Adrenal gland (tissue), 12 donors: ENCODE measurements around the gene PTPN18. TPM values are rescaled to one million over a fixed set of nuclear protein-coding genes. Genes with fewer than 3 reads are reported as not detected.

Experiments
- DNase-seq, 7 donors: peaks; one replicate each; pipeline ENCODE4 v3.0.0-alpha.2; 2019 to 2020
- H3K27ac ChIP-seq, 5 donors: fragments of 200-600 bp; sonication (generic) in 4 of 5; 1 replicate in 3 of 5; 2 replicates in 2 of 5; pipeline versions ENCODE4 v1.5.1 to v1.8.0; 2016 to 2020; ENCODE audit warnings: mild to moderate bottlenecking in 1 of 5
- H3K27me3 ChIP-seq: fragments of 200-600 bp; 2 replicates; pipeline ENCODE4 v1.8.0; 2021
- H3K36me3 ChIP-seq, 2 donors: fragments of 200-600 bp; replicated peaks in 1 of 2; 1 replicate in 1 of 2; 2 replicates in 1 of 2; pipeline versions ENCODE4 v1.5.1 to v1.8.0; 2018 to 2022
- H3K4me1 ChIP-seq, 2 donors: fragments of 200-600 bp; replicated peaks in 1 of 2; 1 replicate in 1 of 2; 2 replicates in 1 of 2; pipeline versions ENCODE4 v1.5.1 to v1.8.0; 2018 to 2021
- H3K4me3 ChIP-seq, 4 donors: fragments of 200-600 bp; sonication (generic) in 3 of 4; one replicate each; pipeline ENCODE4 v1.5.1; 2016 to 2018
- H3K9me3 ChIP-seq, 3 donors: fragments of 200-600 bp; sonication (generic) in 1 of 3; replicated peaks in 1 of 3; 1 replicate in 2 of 3; 2 replicates in 1 of 3; pipeline versions ENCODE4 v1.5.1 to v1.8.0; 2016 to 2021
- CTCF ChIP-seq, 6 experiments: fragments of 450-650 bp in 4 of 6; fragments of 200-600 bp in 2 of 6; sonication (generic) in 1 of 6; IDR thresholded peaks; 1 replicate in 5 of 6; 2 replicates in 1 of 6; pipeline versions ENCODE4 v1.5.1 to v1.8.0; 2016 to 2021; ENCODE audit warnings: antibody characterized with exemption in 6 of 6, mild to moderate bottlenecking in 2 of 6, moderate library complexity in 1 of 6
- POLR2A ChIP-seq, 2 donors: fragments of 450-650 bp; IDR thresholded peaks; one replicate each; pipeline ENCODE4 v1.6.1; 2017; ENCODE audit warnings: antibody characterized with exemption in 2 of 2, mild to moderate bottlenecking in 2 of 2, moderate library complexity in 1 of 2
- WGBS, 4 donors: extraction: QIAGEN DNeasy Blood & Tissue Kit in 2 of 4; methylation state at CpG; one replicate each; pipeline versions ENCODE4 v1.1.5 to v1.1.7; 2013 to 2017; 5-methylcytosine and 5-hydroxymethylcytosine counted together
- intact Hi-C, 2 donors: fragments of 100-400 bp; cut with DNase I; formaldehyde crosslinking; loops; one replicate each; pipeline versions ENCODE4 v1.14.1 to v1.15.0; 2022 to 2023
- polyA plus RNA-seq, 3 donors: library from polyadenylated mRNA; stranded (reverse); fragments of 200-250 nt in 2 of 3; fragments of 350-450 nt in 1 of 3; fragmentation: Illumina TruSeq in 1 of 3; extraction: RNeasy Lipid Tissue Mini Kit (QIAGEN cat#74804) in 1 of 3; gene quantifications; one replicate each; pipeline ENCODE4 v1.2.3, GENCODE V29; 2013 to 2014
- total RNA-seq, 9 donors: library from RNA; depleted of rRNA in 4 of 9; stranded (reverse); fragments of >200 nt in 4 of 9; fragments of 120-200 nt in 1 of 9; fragmentation: NEBNext Ultra II Directional in 1 of 9; extraction: Animal tissue kit (Norgen Biotek cat#: 25700) in 1 of 9; gene quantifications; one replicate each; pipeline versions ENCODE4 v1.1.0 to v1.2.4, GENCODE V29; 2013 to 2023
- donor health status: healthy with polysubstance abuse.
- donor health status: Bipolar disorder and iron deficiency.
- donor health status: DM: yes; HTN: yes; CAD: no.
- donor health status: DM: no; HTN: no; CAD: no.
- donor health status: DM: no; HTN: no; CAD: no.
- donor health status: DM: yes; HTN: yes; CAD: no.

Gene PTPN18
- total and polyA plus RNA-seq, 12 donors = 7.4 to 74.1 (median 42.1) TPM

GRCh38 chr2:130342020-130342532 lies 13.8 kb upstream of the PTPN18 start:
- Histone ChIP-seq H3K4me3 (peak overlapping the region; percentile 43 to 82 (median 62)), H3K4me1 (peaks cover 8 to 25% of the 10 kb centered on the region in 2 donors), H3K27me3 (no peaks in the 10 kb centered on the region), H3K36me3 (peaks cover 0 to 44% of the 10 kb centered on the region in 2 donors), H3K9me3 (no peaks in the 10 kb centered on the region), H3K27ac (peak overlapping the region; percentile 55 to 92 (median 90))
- peak in 1 of 2 donors; percentile 71 for TF ChIP-seq POLR2A (IDR thresholded peaks at IDR 0.05)
- TF ChIP-seq CTCF (IDR thresholded peaks at IDR 0.05) = no peak
- WGBS, 4 donors = 0 to 2% (median 1%) methylated on average over 11 to 24 of the region's 24 CpGs
- peak; percentile 88 to 96 (median 94) for DNase-seq
- intact Hi-C loops = no loop called here

- intact Hi-C loops = no loop called here
- peaks cover 8 to 19% of the 10 kb centered on the region in 2 donors for H3K4me1 ChIP-seq
- peak; percentile 97 to 100 (median 99) for DNase-seq
- WGBS, 4 donors = 0 to 1% (median 1%) methylated on average over 29 to 60 of the region's 60 CpGs
- H3K9me3 ChIP-seq = no peaks in the 10 kb centered on the region
- peak within 1 kb of the TSS; percentile 55 to 92 (median 90) for H3K27ac ChIP-seq
- TF ChIP-seq POLR2A (IDR thresholded peaks at IDR 0.05) = no peak
- TF ChIP-seq CTCF (IDR thresholded peaks at IDR 0.05) = peak in 3 of 6 experiments; percentile 14 to 46 (median 29)
- H3K4me3 ChIP-seq = peak within 1 kb of the TSS; percentile 47 to 92 (median 62)
- no peaks in the 10 kb centered on the region for H3K27me3 ChIP-seq
- H3K36me3 ChIP-seq = peaks cover 0 to 51% of the 10 kb centered on the region in 2 donors
Observed at GRCh38 chr2:130342533-130343275, 13.2 kb upstream of the PTPN18 start, which contains the start of gene IMP4. Gene IMP4, plus strand, starts transcription at chr2:130342897. Its CDS starts 36 bp downstream, at chr2:130342933.

- Histone ChIP-seq H3K4me1 (peaks cover 8 to 18% of the 10 kb centered on the region in 2 donors), H3K27me3 (no peaks in the 10 kb centered on the region), H3K27ac (no peak overlapping the region), H3K36me3 (peaks cover 0 to 48% of the 10 kb centered on the region in 2 donors), H3K4me3 (no peak overlapping the region), H3K9me3 (no peaks in the 10 kb centered on the region)
- intact Hi-C loops = no loop called here
- TF ChIP-seq CTCF (IDR thresholded peaks at IDR 0.05) (no peak), POLR2A (IDR thresholded peaks at IDR 0.05) (no peak)
- DNase-seq = peak in 1 of 7 donors; percentile 51
- WGBS, 4 donors = 89 to 95% (median 93%) methylated on average over 3 to 4 of the region's 4 CpGs
Observed at GRCh38 chr2:130344578-130344977, 11.3 kb upstream of the PTPN18 start.

GRCh38 chr2:130345091-130345490 lies 10.8 kb upstream of the PTPN18 start:
- Histone ChIP-seq H3K4me1 (peaks cover 8 to 18% of the 10 kb centered on the region in 2 donors), H3K4me3 (no peak overlapping the region), H3K27ac (no peak overlapping the region), H3K9me3 (no peaks in the 10 kb centered on the region), H3K36me3 (peaks cover 0 to 43% of the 10 kb centered on the region in 2 donors), H3K27me3 (no peaks in the 10 kb centered on the region)
- TF ChIP-seq POLR2A (IDR thresholded peaks at IDR 0.05) (no peak), CTCF (IDR thresholded peaks at IDR 0.05) (no peak)
- intact Hi-C loops = no loop called here
- 88 to 98% (median 94%) methylated on average over 9 to 13 of the region's 13 CpGs for WGBS, 4 donors
- peak in 1 of 7 donors; percentile 46 for DNase-seq
